Lower leg skin (tissue), 3 donors: Measurements from ENCODE around the gene PRKX.

Source experiments
- POLR2A ChIP-seq, 2 donors: fragments of 450-650 bp; IDR thresholded peaks; one replicate each; pipeline ENCODE4 v1.6.1; 2016 to 2017; ENCODE audit warnings: antibody characterized with exemption in 2 of 2, mild to moderate bottlenecking in 1 of 2, moderate library complexity in 1 of 2
- TF ChIP-seq, protein P1 (sequence below), 3 donors: fragments of 450-650 bp; IDR thresholded peaks; one replicate each; pipeline ENCODE4 v1.5.1; 2016; ENCODE audit warnings: antibody characterized with exemption in 3 of 3, mild to moderate bottlenecking in 3 of 3, moderate library complexity in 2 of 3

DNA sequence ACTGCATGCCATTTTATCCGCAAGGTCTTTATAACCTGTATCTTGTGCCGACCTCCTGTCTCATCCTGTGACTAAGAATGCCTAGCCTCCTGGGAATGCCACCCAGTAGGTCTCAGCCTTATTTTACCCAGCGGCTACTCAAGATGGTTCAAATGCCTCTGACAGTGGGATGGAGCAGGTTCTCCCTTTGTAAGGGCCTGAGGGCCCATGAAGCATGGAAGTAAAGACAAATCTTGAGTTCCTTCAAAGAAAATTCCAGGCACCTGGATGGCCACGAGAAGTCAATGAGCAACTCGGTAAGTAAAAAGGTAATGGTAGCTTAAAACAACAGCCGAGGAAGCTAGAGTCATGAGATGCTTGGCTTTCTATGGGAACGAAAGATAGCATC, 19.6 kb upstream of the PRKX start:
- TF ChIP-seq, protein P1, sequence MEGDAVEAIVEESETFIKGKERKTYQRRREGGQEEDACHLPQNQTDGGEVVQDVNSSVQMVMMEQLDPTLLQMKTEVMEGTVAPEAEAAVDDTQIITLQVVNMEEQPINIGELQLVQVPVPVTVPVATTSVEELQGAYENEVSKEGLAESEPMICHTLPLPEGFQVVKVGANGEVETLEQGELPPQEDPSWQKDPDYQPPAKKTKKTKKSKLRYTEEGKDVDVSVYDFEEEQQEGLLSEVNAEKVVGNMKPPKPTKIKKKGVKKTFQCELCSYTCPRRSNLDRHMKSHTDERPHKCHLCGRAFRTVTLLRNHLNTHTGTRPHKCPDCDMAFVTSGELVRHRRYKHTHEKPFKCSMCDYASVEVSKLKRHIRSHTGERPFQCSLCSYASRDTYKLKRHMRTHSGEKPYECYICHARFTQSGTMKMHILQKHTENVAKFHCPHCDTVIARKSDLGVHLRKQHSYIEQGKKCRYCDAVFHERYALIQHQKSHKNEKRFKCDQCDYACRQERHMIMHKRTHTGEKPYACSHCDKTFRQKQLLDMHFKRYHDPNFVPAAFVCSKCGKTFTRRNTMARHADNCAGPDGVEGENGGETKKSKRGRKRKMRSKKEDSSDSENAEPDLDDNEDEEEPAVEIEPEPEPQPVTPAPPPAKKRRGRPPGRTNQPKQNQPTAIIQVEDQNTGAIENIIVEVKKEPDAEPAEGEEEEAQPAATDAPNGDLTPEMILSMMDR (IDR thresholded peaks at IDR 0.05): no peak
- no peak for TF ChIP-seq POLR2A (IDR thresholded peaks at IDR 0.05)
